ENCODE results near the gene HYAL3. TPM values are rescaled to one million over a fixed set of nuclear protein-coding genes. Genes with fewer than 3 reads are reported as not detected.
"Not testable (repeated sequence)": the region's sequence is repeated elsewhere in the genome, so short reads cannot be mapped to it uniquely, and the experiment has no call there.

Gene HYAL3
- total and polyA plus RNA-seq, 2 donors: 2.5 TPM

GRCh38 chr3:50250514-50250913, 48.7 kb downstream of the HYAL3 start:
- no peaks in the 10 kb centered on the region for H3K27me3 ChIP-seq (ENCODE audit: control insufficient read depth in 2 of 2, insufficient read depth in 1 of 2, low read length in 1 of 2)
- 95% methylated on average over 4 of the region's 4 CpGs for WGBS
- no peak for DNase-seq (ENCODE audit: low read depth in 6 of 9, low spot score in 9 of 9)
- no peak overlapping the region for H3K27ac ChIP-seq (ENCODE audit: low read depth in 1 of 2, low read length in 1 of 2)
- H3K4me3 ChIP-seq (ENCODE audit: low read length in 2 of 2): no peak overlapping the region
- no peaks in the 10 kb centered on the region for H3K9me3 ChIP-seq (ENCODE audit: control insufficient read depth in 2 of 2, insufficient read depth in 1 of 2, low read length in 1 of 2)
- H3K4me1 ChIP-seq (ENCODE audit: control insufficient read depth in 2 of 2, insufficient read depth in 2 of 2, low read length in 2 of 2): peaks cover 12 to 36% of the 10 kb centered on the region in 2 donors
- peaks cover 56 to 76% of the 10 kb centered on the region in 2 donors for H3K36me3 ChIP-seq (ENCODE audit: control insufficient read depth in 2 of 2, insufficient read depth in 2 of 2, low read length in 1 of 2)

GRCh38 chr3:50249457-50249856, 49.7 kb downstream of the HYAL3 start:
- no peak overlapping the region for H3K27ac ChIP-seq (ENCODE audit: low read depth in 1 of 2, low read length in 1 of 2)
- no peaks in the 10 kb centered on the region for H3K9me3 ChIP-seq (ENCODE audit: control insufficient read depth in 2 of 2, insufficient read depth in 1 of 2, low read length in 1 of 2)
- no peak for DNase-seq (ENCODE audit: low read depth in 6 of 9, low spot score in 9 of 9)
- H3K36me3 ChIP-seq (ENCODE audit: control insufficient read depth in 2 of 2, insufficient read depth in 2 of 2, low read length in 1 of 2): peaks cover 47 to 69% of the 10 kb centered on the region in 2 donors
- no peaks in the 10 kb centered on the region for H3K27me3 ChIP-seq (ENCODE audit: control insufficient read depth in 2 of 2, insufficient read depth in 1 of 2, low read length in 1 of 2)
- no peak overlapping the region for H3K4me3 ChIP-seq (ENCODE audit: low read length in 2 of 2)
- peaks cover 12 to 44% of the 10 kb centered on the region in 2 donors for H3K4me1 ChIP-seq (ENCODE audit: control insufficient read depth in 2 of 2, insufficient read depth in 2 of 2, low read length in 2 of 2)
- 98% methylated on average over 5 of the region's 5 CpGs for WGBS

- 68% methylated on average over 3 of the region's 3 CpGs for WGBS
- Histone ChIP-seq H3K27me3 (ENCODE audit: control insufficient read depth in 2 of 2, insufficient read depth in 1 of 2, low read length in 1 of 2) (no peaks in the 10 kb centered on the region), H3K9me3 (ENCODE audit: control insufficient read depth in 2 of 2, insufficient read depth in 1 of 2, low read length in 1 of 2) (no peaks in the 10 kb centered on the region), H3K4me3 (ENCODE audit: low read length in 2 of 2) (no peak overlapping the region), H3K27ac (ENCODE audit: low read depth in 1 of 2, low read length in 1 of 2) (no peak overlapping the region), H3K4me1 (ENCODE audit: control insufficient read depth in 2 of 2, insufficient read depth in 2 of 2, low read length in 2 of 2) (peaks cover 12 to 52% of the 10 kb centered on the region in 2 donors), H3K36me3 (ENCODE audit: control insufficient read depth in 2 of 2, insufficient read depth in 2 of 2, low read length in 1 of 2) (peaks cover 43 to 63% of the 10 kb centered on the region in 2 donors)
- no peak for DNase-seq (ENCODE audit: low read depth in 6 of 9, low spot score in 9 of 9)
Measured at GRCh38 chr3:50248387-50248786, 50.8 kb downstream of the HYAL3 start.

GRCh38 chr3:50246517-50246954, 52.7 kb downstream of the HYAL3 start:
- Histone ChIP-seq H3K27me3 (ENCODE audit: control insufficient read depth in 2 of 2, insufficient read depth in 1 of 2, low read length in 1 of 2) (no peaks in the 10 kb centered on the region), H3K4me1 (ENCODE audit: control insufficient read depth in 2 of 2, insufficient read depth in 2 of 2, low read length in 2 of 2) (peaks cover 22 to 69% of the 10 kb centered on the region in 2 donors), H3K4me3 (ENCODE audit: low read length in 2 of 2) (peak overlapping the region; percentile 55 to 56), H3K27ac (ENCODE audit: low read depth in 1 of 2, low read length in 1 of 2) (peak overlapping the region; percentile 61 to 97), H3K9me3 (ENCODE audit: control insufficient read depth in 2 of 2, insufficient read depth in 1 of 2, low read length in 1 of 2) (no peaks in the 10 kb centered on the region), H3K36me3 (ENCODE audit: control insufficient read depth in 2 of 2, insufficient read depth in 2 of 2, low read length in 1 of 2) (peaks cover 32 to 60% of the 10 kb centered on the region in 2 donors)
- DNase-seq (ENCODE audit: low read depth in 6 of 9, low spot score in 9 of 9): peak in 7 of 9 donors; percentile 68 to 92 (median 83)
- 5% methylated on average over 10 of the region's 10 CpGs for WGBS

- 1% methylated on average over 25 of the region's 25 CpGs for WGBS
- peak overlapping the region; percentile 55 to 56 for H3K4me3 ChIP-seq (ENCODE audit: low read length in 2 of 2)
- peaks cover 28 to 74% of the 10 kb centered on the region in 2 donors for H3K4me1 ChIP-seq (ENCODE audit: control insufficient read depth in 2 of 2, insufficient read depth in 2 of 2, low read length in 2 of 2)
- H3K27ac ChIP-seq (ENCODE audit: low read depth in 1 of 2, low read length in 1 of 2): peak overlapping the region; percentile 88 to 97
- no peaks in the 10 kb centered on the region for H3K9me3 ChIP-seq (ENCODE audit: control insufficient read depth in 2 of 2, insufficient read depth in 1 of 2, low read length in 1 of 2)
- no peaks in the 10 kb centered on the region for H3K27me3 ChIP-seq (ENCODE audit: control insufficient read depth in 2 of 2, insufficient read depth in 1 of 2, low read length in 1 of 2)
- DNase-seq (ENCODE audit: low read depth in 6 of 9, low spot score in 9 of 9): peak in 8 of 9 donors; percentile 81 to 96 (median 89)
- peaks cover 30 to 60% of the 10 kb centered on the region in 2 donors for H3K36me3 ChIP-seq (ENCODE audit: control insufficient read depth in 2 of 2, insufficient read depth in 2 of 2, low read length in 1 of 2)
Measured at GRCh38 chr3:50245831-50246516, 53.2 kb downstream of the HYAL3 start.

GRCh38 chr3:50245251-50245745, 53.9 kb downstream of the HYAL3 start:
- peak overlapping the region; percentile 55 to 56 for H3K4me3 ChIP-seq (ENCODE audit: low read length in 2 of 2)
- peaks cover 0 to under 1% of the 10 kb centered on the region in 2 donors for H3K9me3 ChIP-seq (ENCODE audit: control insufficient read depth in 2 of 2, insufficient read depth in 1 of 2, low read length in 1 of 2)
- no peak for DNase-seq (ENCODE audit: low read depth in 6 of 9, low spot score in 9 of 9)
- H3K27ac ChIP-seq (ENCODE audit: low read depth in 1 of 2, low read length in 1 of 2): peak overlapping the region; percentile 88 to 97
- peaks cover 26 to 58% of the 10 kb centered on the region in 2 donors for H3K36me3 ChIP-seq (ENCODE audit: control insufficient read depth in 2 of 2, insufficient read depth in 2 of 2, low read length in 1 of 2)
- H3K27me3 ChIP-seq (ENCODE audit: control insufficient read depth in 2 of 2, insufficient read depth in 1 of 2, low read length in 1 of 2): no peaks in the 10 kb centered on the region
- WGBS: 87% methylated on average over 16 of the region's 16 CpGs
- peaks cover 29 to 79% of the 10 kb centered on the region in 2 donors for H3K4me1 ChIP-seq (ENCODE audit: control insufficient read depth in 2 of 2, insufficient read depth in 2 of 2, low read length in 2 of 2)

- not testable (repeated sequence) for H3K4me3 ChIP-seq (ENCODE audit: low read length in 2 of 2); H3K27me3 ChIP-seq (ENCODE audit: control insufficient read depth in 2 of 2, insufficient read depth in 1 of 2, low read length in 1 of 2); DNase-seq (ENCODE audit: low read depth in 6 of 9, low spot score in 9 of 9); H3K9me3 ChIP-seq (ENCODE audit: control insufficient read depth in 2 of 2, insufficient read depth in 1 of 2, low read length in 1 of 2)
- Histone ChIP-seq H3K4me1 (ENCODE audit: control insufficient read depth in 2 of 2, insufficient read depth in 2 of 2, low read length in 2 of 2) (peaks cover 31 to 81% of the 10 kb centered on the region in 2 donors), H3K27ac (ENCODE audit: low read depth in 1 of 2, low read length in 1 of 2) (peak overlapping the region in 1 of 2 donors; percentile 37), H3K36me3 (ENCODE audit: control insufficient read depth in 2 of 2, insufficient read depth in 2 of 2, low read length in 1 of 2) (peaks cover 26 to 58% of the 10 kb centered on the region in 2 donors)
- 94% methylated on average over 6 of the region's 6 CpGs for WGBS
Measured at GRCh38 chr3:50244813-50245212, 54.4 kb downstream of the HYAL3 start.

GRCh38 chr3:50243543-50243895, 55.7 kb downstream of the HYAL3 start:
- Histone ChIP-seq H3K4me3 (ENCODE audit: low read length in 2 of 2) (no peak overlapping the region), H3K27me3 (ENCODE audit: control insufficient read depth in 2 of 2, insufficient read depth in 1 of 2, low read length in 1 of 2) (no peaks in the 10 kb centered on the region), H3K4me1 (ENCODE audit: control insufficient read depth in 2 of 2, insufficient read depth in 2 of 2, low read length in 2 of 2) (peaks cover 37 to 89% of the 10 kb centered on the region in 2 donors), H3K9me3 (ENCODE audit: control insufficient read depth in 2 of 2, insufficient read depth in 1 of 2, low read length in 1 of 2) (peaks cover 0 to 3% of the 10 kb centered on the region in 2 donors), H3K36me3 (ENCODE audit: control insufficient read depth in 2 of 2, insufficient read depth in 2 of 2, low read length in 1 of 2) (peaks cover 26 to 57% of the 10 kb centered on the region in 2 donors), H3K27ac (ENCODE audit: low read depth in 1 of 2, low read length in 1 of 2) (peak overlapping the region; percentile 55 to 76)
- 97% methylated on average over 4 of the region's 4 CpGs for WGBS
- no peak for DNase-seq (ENCODE audit: low read depth in 6 of 9, low spot score in 9 of 9)

- H3K36me3 ChIP-seq (ENCODE audit: control insufficient read depth in 2 of 2, insufficient read depth in 2 of 2, low read length in 1 of 2): peaks cover 24 to 52% of the 10 kb centered on the region in 2 donors
- no peak overlapping the region for H3K4me3 ChIP-seq (ENCODE audit: low read length in 2 of 2)
- peaks cover 42 to 89% of the 10 kb centered on the region in 2 donors for H3K4me1 ChIP-seq (ENCODE audit: control insufficient read depth in 2 of 2, insufficient read depth in 2 of 2, low read length in 2 of 2)
- H3K27me3 ChIP-seq (ENCODE audit: control insufficient read depth in 2 of 2, insufficient read depth in 1 of 2, low read length in 1 of 2): no peaks in the 10 kb centered on the region
- WGBS: 53% methylated on average over 14 of the region's 14 CpGs
- peaks cover 0 to 3% of the 10 kb centered on the region in 2 donors for H3K9me3 ChIP-seq (ENCODE audit: control insufficient read depth in 2 of 2, insufficient read depth in 1 of 2, low read length in 1 of 2)
- peak in 1 of 9 donors; percentile 48 for DNase-seq (ENCODE audit: low read depth in 6 of 9, low spot score in 9 of 9)
- H3K27ac ChIP-seq (ENCODE audit: low read depth in 1 of 2, low read length in 1 of 2): peak overlapping the region; percentile 55 to 80
Measured at GRCh38 chr3:50242851-50243542, 56.2 kb downstream of the HYAL3 start.

Data from thymus (tissue), 11 donors.